Activated T-helper 2 cell treated with anti-CD3 and anti-CD28 coated beads, Interferon-gamma antibody, Interleukin-2, Interleukin-4, amounts not matched to agents 10 μg/mL and 5 μg/mL and 100 μg/mL, durations not matched to agents 14 hours and 24 hours and 36 hours (primary cell): ENCODE results near the gene AGPS. TPM values are rescaled to one million over a fixed set of nuclear protein-coding genes. Genes with fewer than 3 reads are reported as not detected.
"Not testable (repeated sequence)": the region's sequence is repeated elsewhere in the genome, so short reads cannot be mapped to it uniquely, and the experiment has no call there.

Experiments used
- DNase-seq: peaks from one replicate; pipeline ENCODE4 v3.0.0; 2021; ENCODE audit warnings: low spot score
- H3K27ac Mint-ChIP-seq: one replicate; pipeline ENCODE4 v1.8.0; 2021; ENCODE audit warnings: mixed read lengths
- H3K27me3 Mint-ChIP-seq: one replicate; pipeline ENCODE4 v1.8.0; 2021; ENCODE audit warnings: low read depth, mixed read lengths
- H3K36me3 Mint-ChIP-seq: one replicate; pipeline ENCODE4 v1.8.0; 2021; ENCODE audit warnings: low read depth, mixed read lengths
- H3K4me1 Mint-ChIP-seq: one replicate; pipeline ENCODE4 v1.8.0; 2021; ENCODE audit warnings: low read depth, mixed read lengths
- H3K4me3 Mint-ChIP-seq: one replicate; pipeline ENCODE4 v1.8.0; 2021; ENCODE audit warnings: low read depth, mild to moderate bottlenecking, moderate library complexity, mixed read lengths
- H3K9me3 Mint-ChIP-seq: one replicate; pipeline ENCODE4 v1.8.0; 2021; ENCODE audit warnings: mixed read lengths
- intact Hi-C: fragments of 100-400 bp; cut with micrococcal nuclease; formaldehyde crosslinking; loops from one replicate; pipeline ENCODE4 v1.15.1; 2023
- total RNA-seq: library from RNA; stranded (reverse); gene quantifications from 2 replicates; pipeline ENCODE4 v1.2.3, GENCODE V29; 2022

Gene AGPS
- total RNA-seq, 1 donor from 2014 or later = 70.4 TPM

- peaks cover 83% of the 10 kb centered on the region for H3K9me3 Mint-ChIP-seq
- H3K36me3 Mint-ChIP-seq = peaks cover 93% of the 10 kb centered on the region
- peaks cover 6% of the 10 kb centered on the region for H3K4me1 Mint-ChIP-seq
- no peak overlapping the region for H3K27ac Mint-ChIP-seq
- intact Hi-C loops = no loop called here
- no peak for DNase-seq
- H3K27me3 Mint-ChIP-seq = no peaks in the 10 kb centered on the region
- no peak overlapping the region for H3K4me3 Mint-ChIP-seq
These were observed 37.8 kb downstream of the AGPS start for GRCh38 chr2:177430411-177430810.

GRCh38 chr2:177431111-177431725 lies 38.6 kb downstream of the AGPS start:
- peaks cover 90% of the 10 kb centered on the region for H3K36me3 Mint-ChIP-seq
- H3K27ac Mint-ChIP-seq, H3K4me1 Mint-ChIP-seq, DNase-seq, H3K4me3 Mint-ChIP-seq, H3K27me3 Mint-ChIP-seq, intact Hi-C loops: not testable (repeated sequence)
- H3K9me3 Mint-ChIP-seq = peaks cover 75% of the 10 kb centered on the region

- Mint-ChIP-seq H3K27ac (no peak overlapping the region), H3K27me3 (no peaks in the 10 kb centered on the region), H3K4me1 (no peaks in the 10 kb centered on the region), H3K4me3 (no peak overlapping the region), H3K36me3 (peaks cover 86% of the 10 kb centered on the region), H3K9me3 (peaks cover 60% of the 10 kb centered on the region)
- no peak for DNase-seq
- intact Hi-C loops = no loop called here
These were observed 40.1 kb downstream of the AGPS start for GRCh38 chr2:177432703-177433102.

- intact Hi-C loops = no loop called here
- Mint-ChIP-seq H3K36me3 (peaks cover 82% of the 10 kb centered on the region), H3K4me1 (no peaks in the 10 kb centered on the region), H3K27me3 (no peaks in the 10 kb centered on the region), H3K9me3 (peaks cover 54% of the 10 kb centered on the region), H3K4me3 (no peak overlapping the region), H3K27ac (no peak overlapping the region)
- DNase-seq = no peak
These were observed 40.8 kb downstream of the AGPS start for GRCh38 chr2:177433402-177433801.

- intact Hi-C loops = no loop called here
- Mint-ChIP-seq H3K36me3 (peaks cover 79% of the 10 kb centered on the region), H3K4me1 (no peaks in the 10 kb centered on the region), H3K9me3 (peaks cover 43% of the 10 kb centered on the region), H3K27me3 (no peaks in the 10 kb centered on the region), H3K4me3 (no peak overlapping the region), H3K27ac (no peak overlapping the region)
- DNase-seq = no peak
These were observed 41.9 kb downstream of the AGPS start for GRCh38 chr2:177434475-177434874.

GRCh38 chr2:177445200-177445599 lies 52.6 kb downstream of the AGPS start:
- Mint-ChIP-seq H3K27me3 (no peaks in the 10 kb centered on the region), H3K4me3 (no peak overlapping the region), H3K27ac (no peak overlapping the region), H3K36me3 (peaks cover 60% of the 10 kb centered on the region), H3K4me1 (no peaks in the 10 kb centered on the region), H3K9me3 (no peaks in the 10 kb centered on the region)
- DNase-seq = no peak
- intact Hi-C loops = no loop called here

- Mint-ChIP-seq H3K27me3 (no peaks in the 10 kb centered on the region), H3K36me3 (peaks cover 54% of the 10 kb centered on the region), H3K9me3 (no peaks in the 10 kb centered on the region), H3K4me1 (no peaks in the 10 kb centered on the region), H3K27ac (no peak overlapping the region), H3K4me3 (no peak overlapping the region)
- intact Hi-C loops = no loop called here
- DNase-seq = no peak
These were observed 55.5 kb downstream of the AGPS start for GRCh38 chr2:177448031-177448430.

- Mint-ChIP-seq H3K27me3 (no peaks in the 10 kb centered on the region), H3K36me3 (peaks cover 54% of the 10 kb centered on the region), H3K4me3 (no peak overlapping the region), H3K9me3 (no peaks in the 10 kb centered on the region), H3K27ac (no peak overlapping the region), H3K4me1 (no peaks in the 10 kb centered on the region)
- intact Hi-C loops = no loop called here
- no peak for DNase-seq
These were observed 56.6 kb downstream of the AGPS start for GRCh38 chr2:177449159-177449558.

GRCh38 chr2:177455187-177455586 lies 62.6 kb downstream of the AGPS start:
- H3K36me3 Mint-ChIP-seq = peaks cover 68% of the 10 kb centered on the region
- H3K27ac Mint-ChIP-seq = no peak overlapping the region
- H3K4me3 Mint-ChIP-seq = no peak overlapping the region
- intact Hi-C loops = no loop called here
- no peaks in the 10 kb centered on the region for H3K27me3 Mint-ChIP-seq
- H3K4me1 Mint-ChIP-seq = no peaks in the 10 kb centered on the region
- peaks cover 30% of the 10 kb centered on the region for H3K9me3 Mint-ChIP-seq
- no peak for DNase-seq

GRCh38 chr2:177459756-177460155 lies 67.2 kb downstream of the AGPS start:
- intact Hi-C loops, H3K4me1 Mint-ChIP-seq: not testable (repeated sequence)

GRCh38 chr2:177460973-177461585 lies 68.5 kb downstream of the AGPS start:
- Mint-ChIP-seq H3K36me3 (peaks cover 70% of the 10 kb centered on the region), H3K4me3 (no peak overlapping the region), H3K27me3 (no peaks in the 10 kb centered on the region), H3K4me1 (no peaks in the 10 kb centered on the region), H3K27ac (no peak overlapping the region), H3K9me3 (peaks cover 30% of the 10 kb centered on the region)
- intact Hi-C loops = no loop called here
- DNase-seq = no peak

More at GRCh38 chr2:177459756-177460155, 67.2 kb downstream of the AGPS start:
- Mint-ChIP-seq H3K36me3 (peaks cover 70% of the 10 kb centered on the region), H3K9me3 (peaks cover 30% of the 10 kb centered on the region)
- not testable (repeated sequence) for H3K27ac Mint-ChIP-seq, H3K4me3 Mint-ChIP-seq, DNase-seq, H3K27me3 Mint-ChIP-seq

- Mint-ChIP-seq H3K27ac (no peak overlapping the region), H3K4me3 (no peak overlapping the region), H3K9me3 (peaks cover under 1% of the 10 kb centered on the region), H3K36me3 (peaks cover 46% of the 10 kb centered on the region), H3K4me1 (peaks cover 4% of the 10 kb centered on the region), H3K27me3 (no peaks in the 10 kb centered on the region)
- intact Hi-C loops = no loop called here
- no peak for DNase-seq
These were observed 72.0 kb downstream of the AGPS start for GRCh38 chr2:177464549-177464948.

- DNase-seq = no peak
- Mint-ChIP-seq H3K4me3 (no peak overlapping the region), H3K36me3 (peaks cover 49% of the 10 kb centered on the region), H3K27ac (no peak overlapping the region), H3K9me3 (peaks cover 6% of the 10 kb centered on the region), H3K4me1 (peaks cover 4% of the 10 kb centered on the region), H3K27me3 (no peaks in the 10 kb centered on the region)
- intact Hi-C loops = no loop called here
These were observed 73.0 kb downstream of the AGPS start for GRCh38 chr2:177465400-177466138.
